GM19193 (cell line): Measurements from ENCODE around the gene SLC25A53.
"Not testable (repeated sequence)": the region's sequence is repeated elsewhere in the genome, so short reads cannot be mapped to it uniquely, and the experiment has no call there.

Experiments
- POLR2A ChIP-seq: IDR thresholded peaks from 4 replicates; pipeline ENCODE4 v1.6.1; 2011; ENCODE audit not compliant: insufficient read depth, insufficient read length; ENCODE audit errors: extremely low read depth

SLC25A53 gene

DNA sequence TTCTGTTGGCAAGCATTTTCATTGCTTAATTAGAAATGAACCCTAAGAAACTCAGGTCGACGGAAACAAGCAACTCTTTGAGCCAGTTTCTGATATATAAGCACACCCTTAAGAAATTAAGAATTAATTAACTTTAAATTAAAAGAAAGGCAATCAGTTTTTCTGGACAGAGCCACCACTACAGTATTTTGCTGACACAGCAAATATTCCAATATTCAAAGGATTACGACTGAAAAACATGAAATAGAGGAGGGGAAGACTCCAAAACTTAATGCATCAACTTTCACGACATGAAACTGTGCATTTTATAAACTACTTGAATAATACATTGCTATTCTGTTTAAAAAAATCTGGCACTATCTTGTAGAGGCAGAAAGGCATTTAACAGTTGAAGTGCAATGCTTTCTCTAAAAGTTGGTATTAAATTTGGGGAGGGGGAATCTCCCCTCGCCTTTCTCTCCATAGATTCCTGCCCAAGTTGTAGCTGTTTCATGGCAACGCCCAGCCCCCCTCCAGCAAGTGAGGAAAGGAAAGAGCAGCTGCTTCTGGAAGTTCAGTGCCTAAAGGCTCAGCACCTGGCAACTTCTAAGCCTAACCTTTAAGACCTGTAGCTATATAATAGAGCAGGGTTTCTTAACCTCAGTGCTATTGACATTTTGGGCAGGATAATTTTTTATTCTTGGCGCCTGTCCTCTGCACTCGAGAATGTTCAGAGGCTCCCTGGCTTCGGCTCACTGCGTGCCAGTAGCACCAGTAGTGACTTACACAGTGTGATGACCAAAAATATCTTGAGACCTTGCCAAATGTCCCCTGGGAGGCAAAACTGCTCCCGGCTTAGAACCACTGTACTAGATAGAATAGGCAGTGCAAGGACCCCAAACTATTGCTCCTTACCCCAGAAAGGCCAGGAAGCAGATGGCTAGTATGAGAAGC, 51.2 kb downstream of the SLC25A53 start:
- TF ChIP-seq POLR2A: no peak

DNA sequence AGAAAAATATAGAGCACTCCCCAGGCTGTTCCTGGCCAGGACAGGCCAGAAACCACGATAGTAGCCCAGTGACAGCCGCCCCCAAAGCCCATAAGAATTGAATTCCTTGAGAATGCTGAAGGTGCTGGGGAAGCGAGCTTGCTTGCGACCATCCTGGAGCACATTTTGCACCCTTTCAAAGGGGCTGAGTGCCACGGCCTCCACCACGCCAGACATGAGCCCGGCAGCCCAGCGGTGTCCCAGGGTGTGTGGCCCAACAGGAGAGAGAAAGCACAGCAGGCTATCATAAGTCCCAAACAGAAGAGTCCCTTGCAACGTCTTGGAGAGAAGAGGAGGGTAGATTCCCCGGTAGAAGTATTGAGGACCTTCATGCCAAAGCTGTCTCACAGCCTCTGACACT, 52.1 kb downstream of the SLC25A53 start:
- TF ChIP-seq POLR2A: no peak

DNA sequence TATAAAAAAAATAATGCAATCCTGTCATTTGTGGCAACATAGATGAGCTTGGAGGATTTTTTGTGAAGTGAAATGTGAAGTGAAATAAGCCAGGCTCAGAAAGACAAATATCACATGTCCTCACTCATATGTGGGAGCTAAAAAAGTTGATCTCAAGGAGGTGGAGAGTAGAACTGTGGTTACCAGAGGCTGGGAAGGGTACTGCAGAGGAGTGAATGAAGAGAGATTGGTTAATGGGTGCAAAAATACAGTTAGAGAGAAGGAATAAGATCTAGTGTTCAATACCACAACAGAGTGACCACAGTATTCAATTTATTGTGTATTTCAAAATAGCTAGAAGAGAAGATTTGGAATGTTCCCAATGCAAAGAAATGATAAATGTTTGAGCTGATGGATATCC, 57.9 kb downstream of the SLC25A53 start:
- no peak for TF ChIP-seq POLR2A

DNA sequence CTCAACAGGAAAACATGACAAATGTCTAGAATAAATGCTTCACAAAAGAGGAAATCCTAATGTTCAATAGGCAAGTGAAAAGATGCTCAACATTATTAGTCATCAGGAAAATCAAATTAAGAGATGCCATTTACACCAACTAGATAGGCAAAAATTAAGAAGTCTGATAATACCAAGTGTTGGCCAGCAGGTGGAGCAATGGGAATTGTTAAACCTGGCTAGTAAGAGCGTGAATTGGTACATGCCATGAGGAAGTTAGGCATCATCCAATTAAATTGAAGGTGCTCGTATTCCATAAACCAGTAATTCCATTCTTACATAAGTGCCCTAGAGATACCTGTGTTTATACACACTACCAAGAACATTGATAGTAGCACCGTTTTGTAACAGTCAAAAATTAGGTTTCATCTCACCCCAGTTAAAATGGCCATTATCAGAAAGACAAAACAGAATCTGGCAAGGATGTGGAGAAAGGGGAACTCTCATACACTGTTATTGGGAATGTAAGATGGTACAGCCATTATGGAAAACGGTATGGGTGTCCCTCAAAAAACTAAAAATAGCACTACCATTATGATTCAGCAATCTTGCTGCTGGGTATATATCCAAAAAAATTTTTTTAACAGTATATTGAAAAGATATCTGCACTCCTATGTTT, 58.5 kb downstream of the SLC25A53 start:
- no peak for TF ChIP-seq POLR2A

DNA sequence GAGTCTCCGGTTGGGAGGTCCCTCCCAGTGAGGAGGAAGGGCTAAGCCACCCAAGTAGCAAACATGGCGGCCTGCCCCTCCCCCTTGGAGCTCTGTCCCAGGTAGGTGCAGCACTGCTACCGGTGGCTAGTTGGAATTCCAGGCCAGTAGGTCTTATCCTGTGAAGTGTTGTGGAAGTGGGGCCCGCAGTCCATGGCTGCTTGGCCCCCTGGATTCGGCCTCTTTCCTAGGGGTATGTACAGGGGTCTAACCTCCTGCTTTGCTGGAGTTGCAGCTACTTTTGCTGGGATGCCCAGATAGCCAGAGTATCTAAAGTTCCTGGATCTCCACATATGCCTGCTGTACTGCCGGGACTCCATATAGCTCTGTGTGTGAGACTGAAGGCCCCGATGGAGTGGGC, 70.9 kb downstream of the SLC25A53 start:
- no peak for TF ChIP-seq POLR2A

DNA sequence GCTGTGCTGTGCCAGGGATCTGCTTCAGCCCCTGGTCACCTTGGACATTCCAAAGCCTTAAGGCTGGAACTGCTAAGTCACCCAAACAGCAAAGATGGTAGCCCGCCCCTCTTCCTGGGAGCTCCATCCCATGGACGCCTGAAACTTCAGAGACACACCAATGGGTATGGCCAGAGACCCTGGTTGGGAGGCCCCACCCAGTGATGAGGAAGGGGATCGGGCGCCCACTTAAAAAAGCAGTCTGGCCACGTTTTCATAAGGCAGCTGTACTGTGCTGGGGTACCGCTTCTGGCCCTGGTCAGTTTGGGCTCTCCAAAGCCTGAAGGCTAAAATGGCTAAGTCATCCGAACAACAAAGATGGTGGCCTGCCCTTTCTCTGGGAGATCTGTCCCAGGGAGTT, 71.3 kb downstream of the SLC25A53 start:
- TF ChIP-seq POLR2A: no peak

DNA sequence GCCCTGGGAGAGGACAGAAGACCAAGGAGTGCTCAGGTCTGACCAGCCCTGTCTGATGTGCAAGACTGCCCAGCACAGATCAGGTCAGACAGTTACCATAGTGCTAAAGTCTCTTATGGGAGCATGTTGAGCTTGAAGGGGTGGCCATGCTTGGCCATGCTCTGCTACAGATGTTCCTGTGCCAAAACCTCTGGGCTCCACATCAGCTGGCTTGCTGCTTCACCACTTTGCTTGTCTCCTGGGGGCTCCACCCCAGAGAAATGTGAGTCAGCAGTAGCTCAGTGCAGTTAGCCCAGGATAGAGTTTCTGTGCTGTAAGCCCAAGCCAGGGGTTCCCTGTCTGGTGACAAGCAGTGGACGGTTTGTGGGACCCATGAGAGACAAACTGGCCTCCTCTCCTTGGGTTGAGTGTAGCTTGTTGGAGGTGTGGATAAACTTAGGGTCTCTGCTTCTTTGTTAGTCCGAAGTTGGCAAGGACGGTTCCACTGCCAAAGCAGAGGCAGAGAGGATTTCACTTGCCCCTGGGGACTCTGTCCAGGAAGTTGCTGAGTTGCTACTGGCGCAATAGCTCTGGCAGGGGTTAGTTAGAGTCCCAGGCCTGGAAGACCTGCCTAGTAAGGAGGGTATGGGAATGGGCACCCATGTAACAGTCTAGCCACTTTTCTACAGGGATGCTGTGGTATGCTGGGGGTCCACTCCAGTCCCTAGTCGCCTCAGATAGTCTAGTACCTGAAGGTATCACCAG, 72.1 kb downstream of the SLC25A53 start:
- TF ChIP-seq POLR2A: no peak

DNA sequence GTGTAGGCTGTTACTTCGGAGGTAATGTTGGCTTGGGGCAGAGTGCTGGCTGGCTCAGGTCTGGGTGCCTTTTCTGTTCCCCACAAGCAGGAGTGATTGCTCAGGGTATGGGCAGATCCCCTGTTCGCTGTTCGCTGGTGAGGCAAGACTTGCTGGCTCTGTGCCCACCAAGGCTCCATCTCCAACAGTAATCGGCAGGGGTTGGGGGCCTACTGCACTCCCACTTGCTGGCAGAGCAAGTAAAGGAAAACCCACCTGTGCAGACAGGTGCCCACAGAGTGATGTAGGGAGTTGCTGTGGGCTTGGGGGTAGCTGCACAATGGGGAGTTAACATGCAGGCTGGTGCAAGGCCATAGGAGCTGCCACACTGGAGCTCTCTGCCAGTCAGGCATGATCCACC, 72.7 kb downstream of the SLC25A53 start:
- TF ChIP-seq POLR2A: no peak

DNA sequence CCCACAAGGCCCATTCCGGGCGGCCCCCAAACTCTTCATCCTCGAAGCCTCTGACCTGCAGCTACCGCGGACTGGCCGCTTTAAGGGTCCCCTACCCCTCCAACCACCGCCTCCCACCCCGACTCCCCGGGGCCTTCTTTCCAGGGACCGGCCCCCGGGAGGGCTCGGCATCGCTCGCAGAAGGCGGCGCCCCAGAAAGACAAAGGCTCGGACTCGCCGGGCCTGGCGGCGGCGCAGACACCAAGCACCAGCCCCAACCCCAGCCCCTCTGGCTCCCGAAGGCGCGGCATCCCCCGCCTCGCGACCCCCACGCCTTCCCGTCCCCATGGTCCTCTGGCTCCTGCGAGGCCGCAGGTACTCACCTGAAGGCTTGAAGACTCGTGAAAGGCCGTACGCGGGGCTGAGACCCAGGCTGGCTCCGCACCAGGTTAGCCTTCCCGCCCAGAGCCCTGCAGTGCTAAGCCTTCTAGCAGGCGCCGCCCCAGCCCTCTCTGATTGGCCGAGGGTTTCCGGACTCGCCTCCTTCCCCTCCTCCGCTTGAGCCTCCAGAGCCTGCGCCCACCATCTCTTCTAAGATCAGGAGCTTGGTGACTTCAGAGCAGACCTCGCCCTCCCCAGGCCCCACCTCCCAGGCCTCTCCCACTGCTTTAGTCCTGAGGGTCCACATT, 80.9 kb downstream of the SLC25A53 start, which contains the start of gene TMSB15C:
TSS of gene TMSB15C (minus strand) at position 459 of the 668 bp plus-strand sequence.
- TF ChIP-seq POLR2A: not testable (repeated sequence)
